Activated naive CD4-positive, alpha-beta T cell treated with anti-CD3 and anti-CD28 coated beads, Interleukin-2, amount 50 U/mL, for 72 hours (primary cell): ENCODE results near the gene IRGC. TPM values are rescaled to one million over a fixed set of nuclear protein-coding genes. Genes with fewer than 3 reads are reported as not detected.
A peak's percentile ranks its signal among the peaks of the same experiment; 100 is the strongest.

Experiments
- ATAC-seq, 2 donors: fragments of 150-1000 bp; cut with Tn5 transposase; 2 replicates each; pipeline ENCODE4 v1.10.0; 2021; ENCODE audit warnings: mild to moderate bottlenecking in 2 of 2, moderate library complexity in 2 of 2
- DNase-seq, 2 donors: peaks; one replicate each; pipeline ENCODE4 v3.0.0; 2021 to 2022; ENCODE audit warnings: low spot score in 2 of 2
- H3K27ac Mint-ChIP-seq, 2 donors: one replicate each; pipeline ENCODE4 v1.8.0; 2022; ENCODE audit warnings: mild to moderate bottlenecking in 2 of 2, mixed read lengths in 2 of 2
- H3K36me3 Mint-ChIP-seq, 2 donors: one replicate each; pipeline ENCODE4 v1.8.0; 2022; ENCODE audit warnings: mixed read lengths in 2 of 2
- H3K9me3 Mint-ChIP-seq, 2 donors: one replicate each; pipeline ENCODE4 v1.8.0; 2022; ENCODE audit warnings: mixed read lengths in 2 of 2
- total RNA-seq, 2 donors: library from RNA; stranded (reverse); gene quantifications; one replicate each; pipeline ENCODE4 v1.2.3, GENCODE V29; 2022

The IRGC gene
- total RNA-seq, 2 donors from 2014 or later = not detected

DNA sequence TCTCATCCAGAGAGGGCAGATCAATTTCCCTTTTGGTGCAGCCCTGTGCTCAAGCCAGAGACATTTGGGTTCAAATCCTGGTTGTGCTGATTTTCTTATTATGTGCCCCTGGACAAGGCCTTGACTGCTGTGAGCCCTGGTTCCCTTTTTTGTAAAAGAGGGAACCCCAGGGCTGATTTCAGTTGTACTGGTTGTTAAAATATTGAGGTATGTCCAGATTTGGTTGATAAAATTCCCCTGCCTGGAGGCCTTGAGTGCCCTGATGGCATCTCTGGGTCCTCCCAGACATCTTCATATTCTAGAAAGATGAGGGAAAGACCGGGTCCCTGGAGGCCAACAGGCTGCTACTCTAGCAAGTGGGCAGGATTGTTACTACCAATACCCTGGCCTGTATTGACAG is 31.6 kb upstream of the IRGC start:
- no peak for ATAC-seq
- DNase-seq = no peak
- Mint-ChIP-seq H3K36me3 (no peaks in the 10 kb centered on the region), H3K9me3 (no peaks in the 10 kb centered on the region), H3K27ac (peak overlapping the region in 1 of 2 donors; percentile 64)

DNA sequence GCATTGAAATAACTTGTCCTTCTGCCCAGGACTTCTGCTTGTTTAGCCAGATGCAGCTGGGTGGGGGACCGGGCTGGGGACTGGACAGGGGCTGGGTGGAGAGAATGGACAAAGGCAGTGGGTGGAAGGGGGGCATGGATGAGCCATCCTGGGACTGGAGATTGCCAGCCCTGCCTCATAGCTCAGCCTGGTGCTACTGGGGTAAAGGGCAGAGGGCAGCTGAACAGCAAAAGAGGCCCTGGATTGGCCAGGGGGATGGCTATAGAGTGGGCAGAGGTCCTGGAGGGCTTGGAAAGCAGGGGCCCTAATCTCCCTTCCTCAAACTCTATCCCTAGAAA is 28.2 kb upstream of the IRGC start:
- Mint-ChIP-seq H3K36me3 (peaks cover 5 to 7% of the 10 kb centered on the region in 2 donors), H3K9me3 (peaks cover 0 to 9% of the 10 kb centered on the region in 2 donors), H3K27ac (no peak overlapping the region)
- ATAC-seq = no peak
- no peak for DNase-seq

DNA sequence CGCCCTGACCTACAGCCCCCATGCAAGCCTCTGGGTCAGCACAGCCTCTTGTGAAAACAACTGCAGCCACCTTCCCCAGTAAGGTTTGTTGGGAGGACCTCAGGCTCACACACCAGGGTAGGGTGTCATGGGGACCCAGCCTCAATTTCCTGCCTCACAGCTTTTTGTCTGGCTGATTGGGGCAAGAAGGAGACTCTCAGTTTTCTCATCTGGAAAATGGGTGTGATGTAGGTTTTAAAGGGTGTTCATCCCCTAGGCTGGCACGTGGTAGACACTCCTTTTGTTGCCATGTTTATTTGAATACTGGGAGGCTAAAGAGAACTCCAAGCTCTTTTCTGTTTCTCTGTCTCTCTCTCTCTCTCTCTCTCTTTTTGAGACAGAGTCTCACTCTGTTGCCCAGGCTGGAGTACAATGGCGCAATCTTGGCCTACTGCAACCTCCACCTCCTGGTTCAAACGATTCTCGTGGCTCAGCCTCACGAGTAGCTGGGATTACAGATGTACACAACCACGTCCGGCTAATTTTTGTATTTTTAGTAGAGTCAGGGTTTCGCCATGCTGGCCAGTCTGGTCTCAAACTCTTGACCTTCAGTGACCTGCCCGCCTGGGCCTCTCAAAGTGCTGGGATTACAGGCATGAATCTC is 27.7 kb upstream of the IRGC start:
- Mint-ChIP-seq H3K36me3 (peaks cover 5 to 7% of the 10 kb centered on the region in 2 donors), H3K27ac (no peak overlapping the region), H3K9me3 (peaks cover 0 to 9% of the 10 kb centered on the region in 2 donors)
- ATAC-seq (no peak), DNase-seq (no peak)

GRCh38 chr19:43690444-43690843 is 25.4 kb upstream of the IRGC start:
- ATAC-seq (no peak), DNase-seq (no peak)
- peaks cover 0 to 9% of the 10 kb centered on the region in 2 donors for H3K9me3 Mint-ChIP-seq
- H3K27ac Mint-ChIP-seq = no peak overlapping the region
- H3K36me3 Mint-ChIP-seq = peaks cover 5 to 7% of the 10 kb centered on the region in 2 donors

DNA sequence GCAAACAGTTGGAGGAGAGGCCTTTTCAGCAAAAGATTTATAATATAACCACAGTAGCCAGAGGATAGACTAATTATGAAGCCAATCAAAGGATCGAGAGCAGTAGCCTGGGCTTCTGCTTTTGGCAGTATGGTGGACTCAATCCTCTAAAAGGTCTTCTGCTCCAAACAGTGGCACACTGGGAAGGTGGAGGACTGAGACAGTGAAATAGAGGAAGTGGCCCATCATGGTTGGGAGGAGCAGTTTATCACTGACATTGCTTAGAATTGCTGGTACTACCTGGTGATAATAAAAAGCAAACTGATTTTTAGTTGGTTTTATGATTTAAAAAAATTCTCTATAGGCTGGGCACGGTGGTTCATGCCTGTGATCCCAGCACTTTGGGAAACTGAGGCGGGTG is 25.0 kb upstream of the IRGC start:
- no peak for DNase-seq
- H3K27ac Mint-ChIP-seq = no peak overlapping the region
- ATAC-seq = no peak

GRCh38 chr19:43691755-43692154 is 24.1 kb upstream of the IRGC start:
- Mint-ChIP-seq H3K36me3 (peaks cover 5 to 7% of the 10 kb centered on the region in 2 donors), H3K9me3 (peaks cover 0 to 9% of the 10 kb centered on the region in 2 donors), H3K27ac (no peak overlapping the region)
- DNase-seq = no peak
- ATAC-seq = no peak

More for the DNA sequence above, 25.0 kb upstream of the IRGC start:
- Mint-ChIP-seq H3K36me3 (peaks cover 5 to 7% of the 10 kb centered on the region in 2 donors), H3K9me3 (peaks cover 0 to 9% of the 10 kb centered on the region in 2 donors)

- no peak for DNase-seq
- Mint-ChIP-seq H3K27ac (no peak overlapping the region), H3K36me3 (peaks cover 5 to 7% of the 10 kb centered on the region in 2 donors), H3K9me3 (peaks cover 0 to 9% of the 10 kb centered on the region in 2 donors)
- ATAC-seq = no peak
These were observed 23.5 kb upstream of the IRGC start for GRCh38 chr19:43692385-43692784.

DNA sequence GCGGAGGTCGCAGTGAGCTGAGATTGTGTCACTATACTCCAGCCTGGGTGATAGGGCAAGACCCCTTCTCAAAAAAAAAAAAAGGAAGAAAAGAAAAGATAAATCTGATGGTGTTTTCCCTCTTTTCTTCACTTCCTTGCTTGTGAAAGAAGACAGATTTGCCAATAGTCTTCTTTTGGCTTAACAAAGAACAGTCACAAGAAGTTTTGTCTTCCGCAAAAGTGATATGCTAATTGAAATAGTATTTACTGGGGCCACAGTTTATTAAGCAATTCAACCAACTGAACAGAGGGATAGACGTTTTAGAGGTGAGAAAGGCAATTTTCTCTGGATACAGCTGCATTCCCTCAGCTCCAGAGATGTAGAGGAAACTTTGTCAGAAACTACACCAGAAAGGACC is 23.0 kb upstream of the IRGC start:
- H3K9me3 Mint-ChIP-seq = peaks cover 4 to 9% of the 10 kb centered on the region in 2 donors
- ATAC-seq (no peak), DNase-seq (no peak)
- no peak overlapping the region for H3K27ac Mint-ChIP-seq
- H3K36me3 Mint-ChIP-seq = peaks cover 5 to 7% of the 10 kb centered on the region in 2 donors

DNA sequence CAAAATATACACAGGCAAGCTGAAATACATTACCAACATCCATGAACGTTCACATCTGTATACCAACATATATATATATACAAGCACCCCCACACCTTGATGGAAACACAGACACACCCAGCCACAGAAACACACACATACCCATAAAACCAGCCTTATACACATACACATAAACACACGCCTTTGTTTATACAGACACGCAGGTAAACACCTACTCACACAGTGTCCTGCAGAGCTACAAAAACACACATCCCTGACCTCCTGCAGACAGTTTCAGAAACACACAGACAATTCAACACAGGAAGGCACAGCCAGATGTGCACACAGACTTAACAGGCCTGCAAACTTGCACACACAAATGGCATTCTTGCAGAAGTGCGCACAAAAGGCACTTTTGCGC is 21.3 kb upstream of the IRGC start:
- H3K27ac Mint-ChIP-seq = no peak overlapping the region
- ATAC-seq (no peak), DNase-seq (no peak)
- peaks cover 5 to 9% of the 10 kb centered on the region in 2 donors for H3K9me3 Mint-ChIP-seq
- peaks cover 5 to 7% of the 10 kb centered on the region in 2 donors for H3K36me3 Mint-ChIP-seq

- Mint-ChIP-seq H3K27ac (no peak overlapping the region), H3K9me3 (peaks cover 4 to 6% of the 10 kb centered on the region in 2 donors), H3K36me3 (peaks cover 0 to 9% of the 10 kb centered on the region in 2 donors)
- ATAC-seq (no peak), DNase-seq (no peak)
These were observed 19.7 kb upstream of the IRGC start for GRCh38 chr19:43695985-43696704.

DNA sequence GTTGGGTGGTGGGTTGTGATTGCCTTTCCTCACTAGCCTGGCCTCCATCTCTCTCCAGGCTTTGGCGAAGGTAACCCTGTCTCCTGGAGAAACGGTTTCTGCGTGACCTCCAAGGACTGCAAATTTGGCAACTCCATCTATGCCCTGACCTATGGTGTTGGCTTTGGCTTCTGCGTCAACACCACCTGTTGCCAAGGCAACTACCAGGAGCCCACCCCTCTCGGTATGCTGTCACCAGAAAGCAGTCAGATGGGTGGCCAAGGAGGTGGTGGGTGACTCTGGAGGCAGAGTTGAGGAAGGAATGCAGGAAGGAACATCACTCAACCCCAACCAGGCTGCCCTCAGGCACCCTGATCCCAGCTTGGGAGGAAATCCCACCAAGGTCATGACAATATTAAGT is 18.6 kb upstream of the IRGC start:
- Mint-ChIP-seq H3K27ac (no peak overlapping the region), H3K9me3 (peaks cover 3 to 10% of the 10 kb centered on the region in 2 donors), H3K36me3 (peaks cover 0 to 14% of the 10 kb centered on the region in 2 donors)
- DNase-seq = no peak
- ATAC-seq = no peak

GRCh38 chr19:43699506-43700394 is 16.1 kb upstream of the IRGC start:
- H3K9me3 Mint-ChIP-seq = peaks cover 0 to 10% of the 10 kb centered on the region in 2 donors
- peaks cover 0 to 14% of the 10 kb centered on the region in 2 donors for H3K36me3 Mint-ChIP-seq
- ATAC-seq = no peak
- DNase-seq = no peak
- peak overlapping the region in 1 of 2 donors; percentile 83 for H3K27ac Mint-ChIP-seq

GRCh38 chr19:43700395-43701000 is 15.4 kb upstream of the IRGC start:
- Mint-ChIP-seq H3K9me3 (peaks cover 0 to 10% of the 10 kb centered on the region in 2 donors), H3K36me3 (peaks cover 0 to 14% of the 10 kb centered on the region in 2 donors), H3K27ac (peak overlapping the region; percentile 83 to 95)
- DNase-seq (peak in 1 of 2 donors; percentile 11), ATAC-seq (peak; percentile 13 to 45)

DNA sequence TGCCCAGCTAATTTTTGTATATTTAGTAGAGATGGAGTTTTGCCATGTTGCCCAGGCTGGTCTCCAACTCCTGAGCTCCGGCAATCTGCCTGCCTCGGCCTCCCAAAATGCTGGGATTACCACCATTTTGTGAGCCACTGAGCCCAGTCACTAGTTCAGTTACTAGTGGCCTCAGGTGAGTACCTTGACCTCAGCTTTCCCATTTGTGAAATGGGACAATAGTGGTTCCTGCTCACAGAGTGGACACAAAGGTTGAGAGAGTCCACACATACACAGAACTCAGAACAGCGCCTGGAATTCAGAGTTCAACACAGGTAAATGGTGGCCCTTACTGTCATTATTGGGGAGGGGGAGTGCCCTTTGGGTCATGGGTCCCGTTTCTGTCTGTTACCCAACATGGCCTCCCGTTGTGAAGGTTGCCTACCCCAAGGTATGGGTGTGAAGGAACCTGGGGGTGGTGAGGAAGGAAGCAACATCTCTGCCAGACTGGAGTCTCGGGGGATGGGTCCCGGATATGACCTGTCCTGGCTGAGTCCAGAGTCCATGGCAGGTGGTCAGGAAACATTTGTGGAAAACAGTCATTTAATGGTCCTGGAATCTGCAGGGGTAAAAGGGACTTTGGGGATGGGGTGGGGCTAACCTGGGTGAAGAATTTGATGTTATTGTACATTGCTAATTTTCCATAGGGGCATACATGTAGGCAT is 11.7 kb upstream of the IRGC start:
- DNase-seq = no peak
- Mint-ChIP-seq H3K36me3 (peaks cover 0 to 20% of the 10 kb centered on the region in 2 donors), H3K27ac (peak overlapping the region in 1 of 2 donors; percentile 32), H3K9me3 (peaks cover 2 to 11% of the 10 kb centered on the region in 2 donors)
- no peak for ATAC-seq

- ATAC-seq (no peak), DNase-seq (no peak)
- Mint-ChIP-seq H3K36me3 (peaks cover 0 to 16% of the 10 kb centered on the region in 2 donors), H3K9me3 (peaks cover 4 to 13% of the 10 kb centered on the region in 2 donors), H3K27ac (no peak overlapping the region)
These were observed 10.1 kb upstream of the IRGC start for GRCh38 chr19:43705729-43706128.

DNA sequence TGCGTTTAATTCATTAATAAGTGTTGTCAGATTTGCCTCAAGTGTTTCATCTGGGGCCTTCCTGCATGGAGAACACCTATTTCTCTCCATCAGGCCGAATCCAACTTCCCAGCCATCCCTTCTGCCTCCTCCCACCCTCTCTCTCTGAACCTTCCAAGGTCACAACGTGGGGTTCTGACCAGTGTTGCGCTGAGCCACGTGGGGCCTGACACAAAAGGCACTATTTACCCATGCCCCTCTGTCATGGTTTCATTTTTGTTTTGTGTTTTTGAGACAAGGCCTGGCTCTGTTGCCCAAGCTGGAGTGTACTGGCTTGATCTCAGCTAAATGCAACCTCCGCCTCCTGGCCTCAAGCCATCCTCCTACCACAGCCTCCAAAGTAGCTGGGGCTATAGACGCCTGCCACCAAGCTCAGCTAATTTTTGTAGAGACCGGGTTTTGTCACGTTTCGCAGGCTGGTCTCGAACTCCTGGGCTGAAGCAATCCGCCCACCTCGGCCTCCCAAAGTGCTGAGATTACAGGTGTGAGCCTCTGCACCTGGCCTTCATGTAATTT is 8.6 kb upstream of the IRGC start:
- ATAC-seq (no peak), DNase-seq (no peak)
- Mint-ChIP-seq H3K36me3 (peaks cover 0 to 9% of the 10 kb centered on the region in 2 donors), H3K27ac (no peak overlapping the region), H3K9me3 (peaks cover 4 to 8% of the 10 kb centered on the region in 2 donors)
